Stimulated activated CD4-positive, alpha-beta T cell treated with anti-CD3 and anti-CD28 coated beads, Interleukin-1b, Interleukin-23, amount 100 ng/mL, for 24 hours (primary cell): Measurements from ENCODE around the gene MAD1L1.

Source experiments
- DNase-seq, 4 experiments: peaks; one replicate each; pipeline ENCODE4 v3.0.0-alpha.2; 2020; ENCODE audit warnings: low read depth in 4 of 4, low spot score in 1 of 4

MAD1L1 gene

GRCh38 chr7:2016761-2017480 is 215.8 kb downstream of the MAD1L1 start:
- DNase-seq: no peak

- no peak for DNase-seq
Observed at GRCh38 chr7:2016021-2016631, 216.6 kb downstream of the MAD1L1 start.

GRCh38 chr7:2015251-2015871 is 217.4 kb downstream of the MAD1L1 start:
- no peak for DNase-seq

- DNase-seq: no peak
Observed at GRCh38 chr7:2014391-2015241, 218.1 kb downstream of the MAD1L1 start.

- no peak for DNase-seq
Observed at GRCh38 chr7:2013381-2014311, 219.1 kb downstream of the MAD1L1 start.

- DNase-seq: no peak
Observed at GRCh38 chr7:2012981-2013380, 219.8 kb downstream of the MAD1L1 start.

DNA sequence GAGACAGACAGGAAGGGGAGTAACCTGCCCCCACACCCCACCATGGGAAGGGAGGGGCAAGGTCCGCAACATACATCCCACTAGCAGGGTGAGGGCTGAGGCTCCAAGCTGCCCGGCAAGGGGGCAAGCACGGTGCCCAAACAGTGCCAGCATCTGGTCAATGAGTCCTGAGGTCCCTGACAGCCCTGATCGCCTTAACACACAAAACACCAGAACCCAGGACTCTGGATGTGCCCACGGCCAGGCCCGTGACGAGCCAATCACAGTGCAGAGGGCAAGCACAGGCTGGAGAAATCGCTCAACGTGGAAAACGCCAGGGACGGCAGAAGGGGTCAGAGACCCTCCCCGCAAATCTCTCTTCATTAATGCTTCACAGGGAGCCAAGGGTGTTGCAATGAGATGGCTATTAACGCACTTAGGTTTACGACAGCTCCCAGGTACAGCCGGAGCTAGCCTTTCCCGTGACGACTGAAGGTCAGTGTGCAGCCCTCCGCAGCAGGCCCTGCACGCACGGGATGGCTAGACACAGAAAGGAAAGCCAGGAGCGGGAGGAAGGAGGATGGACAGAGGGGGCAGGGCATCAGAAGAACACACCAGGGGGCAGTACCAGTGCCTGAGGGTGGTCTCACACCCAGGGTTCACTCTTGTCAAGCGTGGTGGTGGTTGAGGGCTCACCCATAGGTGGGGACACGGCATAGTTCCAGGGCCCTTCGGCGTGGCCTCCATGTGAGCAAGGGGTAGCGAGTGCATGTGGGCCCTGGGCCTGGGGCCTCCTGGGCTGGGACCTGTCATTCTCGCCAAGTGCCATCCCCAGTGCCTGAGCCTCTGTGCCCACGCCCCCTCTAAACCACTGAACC is 220.5 kb downstream of the MAD1L1 start:
- no peak for DNase-seq

- no peak for DNase-seq
Observed at GRCh38 chr7:2011266-2012043, 221.3 kb downstream of the MAD1L1 start.

- no peak for DNase-seq
Observed at GRCh38 chr7:2010551-2011265, 222.0 kb downstream of the MAD1L1 start.

GRCh38 chr7:2010101-2010500 is 222.6 kb downstream of the MAD1L1 start:
- no peak for DNase-seq

GRCh38 chr7:2009541-2010001 is 223.2 kb downstream of the MAD1L1 start:
- DNase-seq: no peak

GRCh38 chr7:2008936-2009540 is 223.7 kb downstream of the MAD1L1 start:
- DNase-seq: no peak

- no peak for DNase-seq
Observed at GRCh38 chr7:2008101-2008935, 224.4 kb downstream of the MAD1L1 start.

DNA sequence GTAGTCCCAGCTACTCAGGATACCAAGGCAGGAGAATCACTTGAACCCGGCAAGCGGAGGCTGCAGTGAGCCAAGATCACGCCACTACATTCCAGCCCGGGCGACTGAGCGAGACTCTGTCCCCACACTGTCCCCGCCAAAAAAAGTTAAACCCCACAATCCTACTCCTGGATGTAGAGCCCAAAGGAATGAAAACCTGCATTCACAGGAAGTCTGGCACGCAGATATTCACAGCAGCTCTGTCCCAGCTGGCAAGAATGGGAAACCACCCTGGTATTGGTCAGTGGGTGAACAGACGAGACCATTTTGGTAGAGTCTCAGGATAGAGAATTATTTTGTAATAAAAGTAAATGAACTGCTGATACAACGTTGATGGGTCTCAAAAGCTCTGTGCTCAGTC is 225.2 kb downstream of the MAD1L1 start:
- DNase-seq: no peak

GRCh38 chr7:2006921-2007381 is 225.8 kb downstream of the MAD1L1 start:
- no peak for DNase-seq

GRCh38 chr7:2006231-2006771 is 226.4 kb downstream of the MAD1L1 start:
- no peak for DNase-seq
